Measurements from ENCODE around the gene CDC42SE1.

The CDC42SE1 gene

DNA sequence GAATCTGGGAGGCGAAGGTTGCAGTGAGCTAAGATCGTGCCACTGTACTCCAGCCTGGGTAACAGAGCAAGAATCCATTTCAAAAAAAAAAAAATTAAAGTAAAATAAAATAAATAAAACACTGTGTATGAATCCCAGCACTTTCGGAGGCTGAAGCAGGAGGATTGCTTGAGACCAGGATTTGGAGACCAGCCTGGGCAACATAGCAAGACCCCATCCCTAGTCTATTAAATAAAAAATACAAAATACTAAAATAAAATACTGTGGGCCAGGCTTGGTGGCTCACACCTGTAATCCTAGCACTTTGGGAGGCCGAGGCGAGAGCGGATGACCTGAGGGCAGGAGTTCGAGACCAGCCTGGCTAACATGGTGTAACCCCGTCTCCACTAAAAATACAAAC lies 27.3 kb downstream of the CDC42SE1 start:
- Histone ChIP-seq H3K9me2 (ENCODE audit: low read depth, low read length) (no peaks in the 10 kb centered on the region), H3K36me3 (ENCODE audit: insufficient read depth, low read length) (peaks cover 28% of the 10 kb centered on the region), H3K79me2 (ENCODE audit: insufficient read depth, low read length) (no peaks in the 10 kb centered on the region), H3K4me1 (ENCODE audit: insufficient read depth, low read length, severe bottlenecking) (no peaks in the 10 kb centered on the region), H2AFZ (ENCODE audit: low read length) (no peak overlapping the region), H3K4me3 (ENCODE audit: low read depth, low read length, poor library complexity, severe bottlenecking) (no peak overlapping the region), H3K9me3 (ENCODE audit: low read length) (no peaks in the 10 kb centered on the region), H3K9ac (ENCODE audit: low read length) (no peak overlapping the region), H3K4me2 (ENCODE audit: low read length) (no peak overlapping the region), H3K27ac (ENCODE audit: low read depth, low read length, poor library complexity, severe bottlenecking) (no peak overlapping the region), H4K20me1 (ENCODE audit: insufficient read depth, low read length) (no peaks in the 10 kb centered on the region), H3F3A (ENCODE audit: insufficient read depth, low read length) (no peaks in the 10 kb centered on the region), H3K27me3 (ENCODE audit: insufficient read depth, low read length) (no peaks in the 10 kb centered on the region)
- TF ChIP-seq EZH2 (IDR thresholded peaks at IDR 0.05; ENCODE audit: borderline replicate concordance, low read length): no peak
- TF ChIP-seq, protein P1, sequence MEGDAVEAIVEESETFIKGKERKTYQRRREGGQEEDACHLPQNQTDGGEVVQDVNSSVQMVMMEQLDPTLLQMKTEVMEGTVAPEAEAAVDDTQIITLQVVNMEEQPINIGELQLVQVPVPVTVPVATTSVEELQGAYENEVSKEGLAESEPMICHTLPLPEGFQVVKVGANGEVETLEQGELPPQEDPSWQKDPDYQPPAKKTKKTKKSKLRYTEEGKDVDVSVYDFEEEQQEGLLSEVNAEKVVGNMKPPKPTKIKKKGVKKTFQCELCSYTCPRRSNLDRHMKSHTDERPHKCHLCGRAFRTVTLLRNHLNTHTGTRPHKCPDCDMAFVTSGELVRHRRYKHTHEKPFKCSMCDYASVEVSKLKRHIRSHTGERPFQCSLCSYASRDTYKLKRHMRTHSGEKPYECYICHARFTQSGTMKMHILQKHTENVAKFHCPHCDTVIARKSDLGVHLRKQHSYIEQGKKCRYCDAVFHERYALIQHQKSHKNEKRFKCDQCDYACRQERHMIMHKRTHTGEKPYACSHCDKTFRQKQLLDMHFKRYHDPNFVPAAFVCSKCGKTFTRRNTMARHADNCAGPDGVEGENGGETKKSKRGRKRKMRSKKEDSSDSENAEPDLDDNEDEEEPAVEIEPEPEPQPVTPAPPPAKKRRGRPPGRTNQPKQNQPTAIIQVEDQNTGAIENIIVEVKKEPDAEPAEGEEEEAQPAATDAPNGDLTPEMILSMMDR (IDR thresholded peaks at IDR 0.05; ENCODE audit: low read length): no peak

DNA sequence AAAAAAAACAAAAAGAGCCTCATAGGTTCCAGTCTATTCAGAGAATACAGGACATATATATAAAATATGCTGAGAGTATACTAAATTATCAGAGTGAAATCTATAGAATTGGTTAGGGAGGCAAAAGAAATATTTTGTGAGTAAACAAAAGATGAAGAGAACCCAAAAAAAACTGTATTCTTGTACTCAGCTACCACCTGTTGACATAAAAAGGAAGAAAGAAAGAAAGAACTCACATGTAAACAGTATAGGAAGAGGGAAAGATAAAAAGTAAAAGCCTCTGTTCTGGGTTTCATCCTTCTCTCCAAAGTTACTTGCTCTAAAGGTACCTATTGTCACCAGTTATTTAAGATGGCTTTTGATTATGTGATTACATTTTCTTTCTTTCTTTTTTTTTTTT lies 33.0 kb downstream of the CDC42SE1 start:
- peaks cover 5% of the 10 kb centered on the region for H3K4me1 ChIP-seq (ENCODE audit: insufficient read depth, low read length, severe bottlenecking)
- H3K9ac ChIP-seq (ENCODE audit: low read length): no peak overlapping the region
- H3K4me2 ChIP-seq (ENCODE audit: low read length): no peak overlapping the region
- H2AFZ ChIP-seq (ENCODE audit: low read length): no peak overlapping the region
- H3K27ac ChIP-seq (ENCODE audit: low read depth, low read length, poor library complexity, severe bottlenecking): no peak overlapping the region
- TF ChIP-seq EZH2 (IDR thresholded peaks at IDR 0.05; ENCODE audit: borderline replicate concordance, low read length): no peak
- TF ChIP-seq, protein P1 (IDR thresholded peaks at IDR 0.05; ENCODE audit: low read length): no peak
- H3K9me3 ChIP-seq (ENCODE audit: low read length): no peaks in the 10 kb centered on the region
- H3K27me3 ChIP-seq (ENCODE audit: insufficient read depth, low read length): no peaks in the 10 kb centered on the region
- no peaks in the 10 kb centered on the region for H4K20me1 ChIP-seq (ENCODE audit: insufficient read depth, low read length)
- H3F3A ChIP-seq (ENCODE audit: insufficient read depth, low read length): no peaks in the 10 kb centered on the region
- H3K9me2 ChIP-seq (ENCODE audit: low read depth, low read length): no peaks in the 10 kb centered on the region
- H3K79me2 ChIP-seq (ENCODE audit: insufficient read depth, low read length): no peaks in the 10 kb centered on the region
- H3K4me3 ChIP-seq (ENCODE audit: low read depth, low read length, poor library complexity, severe bottlenecking): no peak overlapping the region
- H3K36me3 ChIP-seq (ENCODE audit: insufficient read depth, low read length): peaks cover 28% of the 10 kb centered on the region; the same call in 1 of the 2 replicates

DNA sequence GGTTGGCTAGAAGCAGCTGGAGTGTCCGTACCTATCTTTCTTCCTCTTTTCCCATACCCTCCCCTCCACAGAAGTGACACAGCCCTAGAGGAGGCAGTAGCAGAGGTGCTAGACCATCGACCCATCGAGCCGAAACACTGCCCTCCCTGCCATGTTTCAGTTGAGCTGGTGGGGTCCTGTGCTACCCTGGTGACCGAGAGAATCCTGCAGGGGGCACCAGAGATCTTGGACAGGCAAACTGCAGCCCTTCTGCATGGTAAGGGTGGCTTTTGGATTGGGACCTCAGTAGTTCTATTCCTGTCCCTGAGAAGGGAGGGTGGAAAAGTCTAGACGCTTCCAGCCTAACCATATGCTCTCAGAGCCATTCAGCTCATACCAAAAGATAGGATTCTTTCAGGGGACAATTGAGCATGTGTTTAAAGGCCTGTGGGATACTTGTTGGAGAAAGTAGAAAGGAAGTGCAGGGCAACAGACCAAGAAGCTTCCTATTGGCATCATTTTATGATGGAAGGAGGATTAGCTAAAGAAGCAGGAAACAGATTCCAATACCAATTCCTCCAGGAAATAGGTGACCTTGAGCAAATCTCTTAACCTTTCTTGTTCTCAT lies 34.8 kb downstream of the CDC42SE1 start:
- H3K9ac ChIP-seq (ENCODE audit: low read length): no peak overlapping the region
- no peak overlapping the region for H2AFZ ChIP-seq (ENCODE audit: low read length)
- no peaks in the 10 kb centered on the region for H3K27me3 ChIP-seq (ENCODE audit: insufficient read depth, low read length)
- no peaks in the 10 kb centered on the region for H3K9me2 ChIP-seq (ENCODE audit: low read depth, low read length)
- peaks cover 5% of the 10 kb centered on the region for H3K4me1 ChIP-seq (ENCODE audit: insufficient read depth, low read length, severe bottlenecking)
- no peaks in the 10 kb centered on the region for H3K9me3 ChIP-seq (ENCODE audit: low read length)
- no peak for TF ChIP-seq EZH2 (IDR thresholded peaks at IDR 0.05; ENCODE audit: borderline replicate concordance, low read length)
- TF ChIP-seq, protein P1 (IDR thresholded peaks at IDR 0.05; ENCODE audit: low read length): peak; percentile 91
- H3F3A ChIP-seq (ENCODE audit: insufficient read depth, low read length): no peaks in the 10 kb centered on the region
- H3K4me3 ChIP-seq (ENCODE audit: low read depth, low read length, poor library complexity, severe bottlenecking): no peak overlapping the region
- peaks cover 22% of the 10 kb centered on the region; the same call in 1 of the 2 replicates for H3K36me3 ChIP-seq (ENCODE audit: insufficient read depth, low read length)
- H3K27ac ChIP-seq (ENCODE audit: low read depth, low read length, poor library complexity, severe bottlenecking): no peak overlapping the region
- peak overlapping the region; percentile 31; the same call in 1 of the 2 replicates for H3K4me2 ChIP-seq (ENCODE audit: low read length)
- H3K79me2 ChIP-seq (ENCODE audit: insufficient read depth, low read length): no peaks in the 10 kb centered on the region
- no peaks in the 10 kb centered on the region for H4K20me1 ChIP-seq (ENCODE audit: insufficient read depth, low read length)
